ENCODE data around the gene KRTAP6-3.

KRTAP6-3 gene

DNA sequence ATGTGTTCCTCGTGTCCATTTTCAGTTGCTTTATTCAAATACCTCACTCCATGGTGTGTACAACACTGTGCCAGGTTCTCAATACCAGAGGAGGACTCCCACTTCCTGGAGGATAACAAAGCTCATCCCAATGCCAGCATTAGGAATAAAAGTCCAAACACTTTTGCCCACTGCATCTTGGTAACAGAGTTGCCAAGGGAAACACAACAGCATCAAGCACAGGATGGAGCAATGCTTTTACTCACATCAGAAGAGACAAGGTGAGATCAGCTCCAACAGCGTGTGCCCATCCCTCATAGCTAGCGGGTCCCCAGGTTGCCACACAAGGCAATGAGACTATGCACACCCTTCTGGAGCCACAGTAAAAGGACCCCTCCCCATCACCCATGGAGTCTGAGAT is 31.1 kb downstream of the KRTAP6-3 start:
- no peak for FAIRE-seq
- no peak for DNase-seq (ENCODE audit: insufficient read length, low spot score)

DNA sequence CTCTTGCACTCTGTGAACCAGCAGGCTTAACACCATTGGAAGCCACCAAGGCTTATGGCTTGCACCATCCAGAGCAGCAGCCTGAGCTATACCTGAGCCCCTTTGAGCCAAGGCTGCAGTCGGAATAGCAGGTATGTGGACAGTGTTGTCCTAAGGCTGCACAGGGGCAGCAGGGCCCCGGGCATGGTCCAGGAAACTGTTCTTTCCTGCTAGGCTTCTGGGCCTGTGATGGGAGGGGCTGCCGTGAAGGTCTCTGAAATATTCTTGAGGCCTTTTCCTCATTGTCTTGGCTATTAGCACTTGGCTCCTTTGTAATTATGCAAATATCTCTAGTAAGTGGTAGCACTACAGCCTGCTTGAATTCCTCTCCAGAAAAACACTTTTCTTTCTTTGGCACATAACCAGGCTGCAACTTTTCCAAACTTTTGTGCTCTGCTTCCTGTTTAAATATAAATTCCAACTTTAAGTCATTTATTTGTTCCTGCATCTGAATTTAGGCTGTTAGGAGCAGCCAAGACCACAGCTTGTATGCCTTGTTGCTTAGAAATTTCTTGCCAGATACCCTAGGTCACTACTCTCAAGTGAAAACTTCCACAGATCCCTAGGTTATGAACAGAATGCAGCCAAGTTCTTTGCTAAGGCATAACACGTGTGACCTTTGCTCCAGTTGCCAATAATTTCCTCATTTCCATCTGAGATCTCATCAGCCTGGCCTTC is 33.4 kb downstream of the KRTAP6-3 start:
- FAIRE-seq = no peak
- no peak for DNase-seq (ENCODE audit: insufficient read length, low spot score)

DNA sequence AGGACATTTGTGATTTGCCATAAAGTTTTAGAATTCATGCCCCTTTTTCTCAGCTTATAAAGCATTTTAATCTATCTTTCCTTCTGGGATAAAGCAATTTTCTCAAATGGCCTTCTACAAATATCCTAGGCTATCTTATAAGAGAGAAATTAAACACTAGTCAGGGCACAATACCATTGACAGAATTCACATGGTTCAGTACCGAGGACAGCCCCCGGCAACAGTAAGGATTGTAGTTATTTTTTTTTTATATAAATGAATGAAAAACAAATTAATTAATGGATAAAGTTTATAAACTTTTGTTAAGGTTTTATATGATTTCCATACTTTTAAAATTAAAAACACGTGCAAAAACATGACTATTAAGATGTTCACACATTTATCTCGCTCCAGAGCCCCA is 35.9 kb downstream of the KRTAP6-3 start:
- FAIRE-seq (no peak), DNase-seq (ENCODE audit: insufficient read length, low spot score) (no peak)

DNA sequence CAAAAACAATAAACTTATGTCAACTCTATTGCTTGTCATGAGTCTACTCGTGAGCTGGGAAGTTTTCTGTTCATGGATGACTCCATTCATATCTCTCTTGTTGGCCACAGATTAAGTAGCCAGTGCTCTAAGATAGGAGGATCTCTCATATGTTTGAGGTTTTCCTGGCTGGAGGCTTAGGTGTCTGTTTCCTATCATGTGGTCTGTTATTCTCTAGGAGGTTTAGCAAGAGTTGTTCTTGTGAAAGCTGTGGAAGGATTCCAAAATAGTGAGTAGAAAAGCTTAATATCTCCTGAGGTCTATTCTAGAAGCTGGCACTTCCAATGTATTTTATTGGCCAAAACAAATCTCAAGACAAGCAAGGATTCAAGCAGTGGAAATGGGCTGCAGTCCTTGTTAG is 37.0 kb downstream of the KRTAP6-3 start:
- DNase-seq (ENCODE audit: insufficient read length, low spot score) = no peak

DNA sequence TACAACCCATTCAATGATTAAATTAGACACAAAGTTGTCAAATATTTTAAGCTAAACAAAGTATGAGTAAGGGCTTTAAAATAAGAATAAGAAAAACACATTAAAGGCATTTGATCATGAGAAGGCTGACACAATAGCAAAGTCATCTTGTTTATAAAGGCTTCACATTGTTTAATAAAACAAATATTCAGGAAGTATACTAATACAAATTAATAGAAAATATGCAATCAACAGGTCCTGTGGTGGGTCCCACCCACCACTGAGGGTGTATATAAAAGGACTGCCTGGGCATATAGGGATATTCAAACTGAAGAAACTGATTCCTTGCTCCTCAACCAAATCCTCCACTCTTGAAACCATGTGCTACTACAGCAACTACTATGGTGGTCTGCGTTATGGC is 42.7 kb downstream of the KRTAP6-3 start, which contains the start of gene KRTAP20-2:
Gene KRTAP20-2, plus strand, starts transcription at position 301 of the 400 bp plus-strand sequence. Its CDS starts 58 bp downstream, at position 359.
- no peak for FAIRE-seq

More for the DNA sequence above, 37.0 kb downstream of the KRTAP6-3 start:
- FAIRE-seq = no peak

DNA sequence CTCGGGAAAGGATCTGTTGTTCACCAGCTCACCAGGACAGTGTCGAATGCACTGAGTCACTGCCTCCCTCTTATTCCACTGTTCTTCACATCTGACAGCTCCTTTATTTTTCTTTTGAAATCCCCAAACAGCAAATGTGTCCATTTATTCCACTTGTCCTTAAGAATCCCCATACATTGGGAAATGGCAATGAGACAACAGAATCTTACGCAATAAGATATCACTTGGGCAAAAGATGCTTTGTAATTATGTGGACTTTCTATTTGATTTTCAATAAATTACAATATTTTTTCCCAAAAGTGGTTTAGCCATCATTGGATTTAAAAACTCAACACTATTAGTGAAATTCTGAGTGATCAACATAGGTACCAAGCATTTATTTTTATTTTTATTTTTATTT is 46.4 kb downstream of the KRTAP6-3 start:
- FAIRE-seq (no peak), DNase-seq (ENCODE audit: insufficient read length, low spot score) (no peak)

More for the DNA sequence above, 42.7 kb downstream of the KRTAP6-3 start, which contains the start of gene KRTAP20-2:
- no peak for DNase-seq (ENCODE audit: insufficient read length, low spot score)

DNA sequence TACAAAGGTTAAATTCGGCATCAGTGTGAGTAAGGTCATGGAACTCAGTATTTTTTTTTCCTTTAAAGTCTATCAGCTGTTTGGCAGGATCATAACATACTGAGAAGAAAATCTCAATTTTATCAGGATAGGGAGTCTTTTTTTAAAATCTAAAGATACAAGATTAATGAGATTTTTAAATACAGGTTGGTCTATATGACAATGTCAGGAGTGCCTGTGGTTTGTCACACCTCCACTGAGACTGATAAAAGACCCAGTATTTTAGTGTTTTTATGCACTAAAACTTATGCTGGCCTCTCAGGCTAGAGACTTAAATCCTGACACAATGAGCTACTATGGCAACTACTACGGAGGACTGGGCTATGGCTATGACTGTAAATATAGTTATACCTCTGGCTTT is 50.3 kb downstream of the KRTAP6-3 start, which contains the start of gene KRTAP20-3:
Gene KRTAP20-3, plus strand, starts transcription at position 301 of the 400 bp plus-strand sequence.
- FAIRE-seq (no peak), DNase-seq (ENCODE audit: insufficient read length, low spot score) (no peak)

Data from HTR-8/SVneo (cell line).